Prostate gland (tissue), 1 donor: Measurements from ENCODE around the gene PRDM7.

Source experiments
- POLR2A ChIP-seq: fragments of 450-650 bp; IDR thresholded peaks from one replicate; pipeline ENCODE4 v1.6.1; 2016; ENCODE audit warnings: antibody characterized with exemption, mild to moderate bottlenecking
- POLR2AphosphoS5 ChIP-seq: sonication (generic); formaldehyde crosslinking; IDR thresholded peaks from one replicate; pipeline ENCODE4 v1.6.1; 2017; ENCODE audit warnings: antibody characterized with exemption

- TF ChIP-seq POLR2AphosphoS5: no peak
- TF ChIP-seq POLR2A: no peak
These were observed 43.7 kb downstream of the PRDM7 start for GRCh38 chr16:90033387-90033786.
